ENCODE results near the gene GPR68.

- no peak for TF ChIP-seq CTCF (IDR thresholded peaks at IDR 0.05; ENCODE audit: low read depth, low read length, poor library complexity, severe bottlenecking)
- TF ChIP-seq EZH2phosphoT487 (IDR thresholded peaks at IDR 0.05; ENCODE audit: borderline replicate concordance, low read length): no peak
These were observed 12.2 kb upstream of the GPR68 start for GRCh38 chr14:91256661-91257060.
